Colonic mucosa (tissue), 4 donors: ENCODE results near the gene RAD21L1. TPM values are rescaled to one million over a fixed set of nuclear protein-coding genes. Genes with fewer than 3 reads are reported as not detected.
"Not testable (repeated sequence)": the region's sequence is repeated elsewhere in the genome, so short reads cannot be mapped to it uniquely, and the experiment has no call there.

Experiments used
- DNase-seq: peaks from one replicate; pipeline ENCODE4 v3.0.0-alpha.2; 2020
- H3K27ac ChIP-seq: fragments of 200-600 bp; one replicate; pipeline ENCODE4 v1.8.0; 2021
- H3K27me3 ChIP-seq: fragments of 200-600 bp; one replicate; pipeline ENCODE4 v1.8.0; 2021
- H3K36me3 ChIP-seq: fragments of 200-600 bp; one replicate; pipeline ENCODE4 v1.8.0; 2021
- H3K4me1 ChIP-seq: fragments of 200-600 bp; one replicate; pipeline ENCODE4 v1.8.0; 2021; ENCODE audit warnings: mild to moderate bottlenecking
- H3K4me3 ChIP-seq: fragments of 200-600 bp; one replicate; pipeline ENCODE4 v1.8.0; 2021
- H3K9ac ChIP-seq, 2 donors: one replicate each; pipeline ENCODE4 v1.7.0; 2013; ENCODE audit warnings: control low read depth in 2 of 2, low read depth in 2 of 2, low read length in 2 of 2
- H3K9me3 ChIP-seq: fragments of 200-600 bp; one replicate; pipeline ENCODE4 v1.8.0; 2021
- intact Hi-C: fragments of 100-400 bp; cut with DNase I; formaldehyde crosslinking; loops from one replicate; pipeline ENCODE4 v1.14.1; 2022
- total RNA-seq, 2 donors: library from RNA; stranded (reverse); fragmentation: NEBNext Ultra II Directional in 1 of 2; extraction: Animal tissue kit (Norgen Biotek cat#: 25700) in 1 of 2; gene quantifications; one replicate each; pipeline ENCODE4 v1.2.1, GENCODE V29; 2021
- TF ChIP-seq, protein P1 (sequence below): fragments of 200-600 bp; IDR thresholded peaks from one replicate; pipeline ENCODE4 v1.8.0; 2022; ENCODE audit warnings: antibody characterized with exemption, mild to moderate bottlenecking
- donor health status: healthy.
- donor health status: DM: no; HTN: no; CAD: no.
- donor health status: DM: no; HTN: no; CAD: no.

The RAD21L1 gene
- total RNA-seq, 2 donors from 2014 or later, result not detected

DNA sequence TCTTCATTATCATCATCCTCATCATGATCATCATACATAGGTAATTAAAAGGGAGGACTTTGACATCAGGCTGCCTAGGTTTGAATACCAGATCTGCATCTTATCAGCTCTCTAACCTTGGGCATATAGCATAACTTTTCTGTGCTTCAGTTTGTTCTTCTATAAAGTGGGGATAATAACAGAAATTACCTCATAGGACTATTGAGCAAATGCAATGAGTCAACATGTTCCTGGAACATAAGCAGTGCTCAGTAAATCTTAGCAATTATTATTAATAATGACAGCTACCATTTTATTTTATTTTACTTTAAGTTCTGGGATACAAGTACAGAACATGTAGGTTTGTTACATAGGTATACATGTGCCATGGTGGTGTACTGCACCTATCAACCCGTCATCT, 15.3 kb upstream of the RAD21L1 start:
- no peaks in the 10 kb centered on the region for H3K36me3 ChIP-seq
- no peak overlapping the region for H3K27ac ChIP-seq
- intact Hi-C loops, result loop anchor here (5.0 kb wide), 1 partner anchor 393 kb away; no protein-coding TSS in a partner anchor
- H3K4me3 ChIP-seq, result no peak overlapping the region
- H3K9ac ChIP-seq, result no peak overlapping the region
- no peaks in the 10 kb centered on the region for H3K27me3 ChIP-seq
- H3K4me1 ChIP-seq, result no peaks in the 10 kb centered on the region
- DNase-seq, result no peak
- TF ChIP-seq, protein P1, sequence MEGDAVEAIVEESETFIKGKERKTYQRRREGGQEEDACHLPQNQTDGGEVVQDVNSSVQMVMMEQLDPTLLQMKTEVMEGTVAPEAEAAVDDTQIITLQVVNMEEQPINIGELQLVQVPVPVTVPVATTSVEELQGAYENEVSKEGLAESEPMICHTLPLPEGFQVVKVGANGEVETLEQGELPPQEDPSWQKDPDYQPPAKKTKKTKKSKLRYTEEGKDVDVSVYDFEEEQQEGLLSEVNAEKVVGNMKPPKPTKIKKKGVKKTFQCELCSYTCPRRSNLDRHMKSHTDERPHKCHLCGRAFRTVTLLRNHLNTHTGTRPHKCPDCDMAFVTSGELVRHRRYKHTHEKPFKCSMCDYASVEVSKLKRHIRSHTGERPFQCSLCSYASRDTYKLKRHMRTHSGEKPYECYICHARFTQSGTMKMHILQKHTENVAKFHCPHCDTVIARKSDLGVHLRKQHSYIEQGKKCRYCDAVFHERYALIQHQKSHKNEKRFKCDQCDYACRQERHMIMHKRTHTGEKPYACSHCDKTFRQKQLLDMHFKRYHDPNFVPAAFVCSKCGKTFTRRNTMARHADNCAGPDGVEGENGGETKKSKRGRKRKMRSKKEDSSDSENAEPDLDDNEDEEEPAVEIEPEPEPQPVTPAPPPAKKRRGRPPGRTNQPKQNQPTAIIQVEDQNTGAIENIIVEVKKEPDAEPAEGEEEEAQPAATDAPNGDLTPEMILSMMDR, result no peak
- no peaks in the 10 kb centered on the region for H3K9me3 ChIP-seq

DNA sequence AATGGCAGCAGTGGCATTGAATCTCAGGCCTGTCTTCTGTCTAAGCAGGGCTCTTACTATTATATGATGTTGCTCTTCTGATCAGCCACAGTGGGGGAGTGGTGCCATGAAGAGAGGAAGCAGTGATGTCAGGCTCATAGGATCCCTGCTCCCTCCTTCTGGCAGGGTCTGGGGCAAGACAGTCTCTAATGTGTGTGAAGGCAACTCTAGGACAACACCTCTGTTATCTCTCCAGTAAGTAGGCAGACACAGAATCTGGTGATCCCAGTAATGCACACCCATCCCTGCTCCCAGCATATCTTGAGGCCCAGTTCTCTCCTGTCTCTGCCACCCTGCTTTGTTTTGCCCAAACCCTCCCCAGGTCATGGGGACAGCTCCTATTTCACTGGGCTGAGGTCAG, 13.8 kb upstream of the RAD21L1 start:
- Histone ChIP-seq H3K36me3 (no peaks in the 10 kb centered on the region), H3K4me1 (no peaks in the 10 kb centered on the region), H3K9me3 (no peaks in the 10 kb centered on the region), H3K4me3 (no peak overlapping the region), H3K27ac (no peak overlapping the region), H3K27me3 (no peaks in the 10 kb centered on the region), H3K9ac (no peak overlapping the region)
- TF ChIP-seq, protein P1, result no peak
- intact Hi-C loops, result loop anchor here (5.0 kb wide), 1 partner anchor 395 kb away; no protein-coding TSS in a partner anchor
- DNase-seq, result no peak

DNA sequence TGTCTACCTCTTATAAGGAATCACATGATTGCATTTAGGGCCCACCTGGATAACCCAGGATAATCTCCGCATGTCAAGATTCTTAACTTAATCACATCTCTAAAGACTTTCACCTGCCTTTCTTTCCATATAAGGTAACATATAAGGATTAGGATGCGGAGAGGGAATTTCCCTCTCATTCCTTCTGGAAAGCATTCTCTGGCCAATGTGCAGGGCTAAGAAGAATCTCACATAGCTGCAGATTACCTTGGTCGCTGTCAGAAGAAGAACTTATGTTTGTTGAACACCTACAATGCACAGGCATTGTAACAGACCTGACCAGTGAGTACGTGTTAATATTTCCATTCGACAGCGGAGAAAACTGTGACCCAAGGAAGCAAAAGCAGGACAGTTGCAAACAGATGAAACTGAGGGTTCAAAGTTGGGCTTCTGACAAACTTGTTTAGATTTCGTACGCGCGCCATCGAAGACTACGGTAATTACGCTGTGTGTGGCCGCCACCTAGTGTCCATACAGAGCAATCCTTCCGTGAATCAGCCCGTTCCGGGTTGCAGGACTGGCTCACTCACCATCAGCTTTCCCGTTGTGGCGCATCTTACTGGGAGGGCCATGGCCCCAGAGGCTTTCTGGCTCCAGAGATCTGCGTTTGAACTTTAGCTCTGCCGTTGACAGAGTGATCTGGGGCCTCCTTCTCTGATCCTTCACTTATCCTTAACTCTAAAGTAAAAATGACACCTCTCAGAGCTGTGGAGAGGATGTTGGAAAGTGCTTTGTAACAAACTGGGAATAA, 13.0 kb upstream of the RAD21L1 start:
- H3K9me3 ChIP-seq, result no peaks in the 10 kb centered on the region
- no peaks in the 10 kb centered on the region for H3K36me3 ChIP-seq
- intact Hi-C loops, result loop anchor here (5.0 kb wide), 1 partner anchor 396 kb away; no protein-coding TSS in a partner anchor
- H3K4me3 ChIP-seq, result no peak overlapping the region
- TF ChIP-seq, protein P1, result peak; percentile 79
- H3K9ac ChIP-seq, result no peak overlapping the region
- peak; percentile 71 for DNase-seq
- H3K27me3 ChIP-seq, result no peaks in the 10 kb centered on the region
- no peaks in the 10 kb centered on the region for H3K4me1 ChIP-seq
- no peak overlapping the region for H3K27ac ChIP-seq

DNA sequence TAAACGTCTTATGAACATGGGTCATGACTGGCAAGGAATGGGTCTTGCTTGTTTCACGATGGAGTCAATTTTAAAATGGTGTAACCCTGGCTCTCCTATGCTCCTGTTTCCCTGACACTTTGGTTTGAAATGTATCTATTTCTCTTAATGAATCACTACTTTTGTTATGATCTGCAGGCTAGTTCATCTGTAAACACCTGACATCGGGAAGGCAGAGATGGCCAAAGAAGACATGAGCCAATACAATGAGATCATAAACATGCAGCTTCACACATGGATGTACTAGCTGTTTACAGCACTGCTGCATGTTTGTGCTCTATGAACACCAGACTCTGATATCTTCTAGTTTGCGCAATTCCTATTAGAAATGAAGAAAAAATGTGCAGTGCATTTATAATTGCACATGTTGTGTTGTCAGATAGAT, 11.0 kb upstream of the RAD21L1 start:
- Histone ChIP-seq H3K27me3 (no peaks in the 10 kb centered on the region), H3K36me3 (no peaks in the 10 kb centered on the region), H3K4me3 (no peak overlapping the region), H3K9me3 (no peaks in the 10 kb centered on the region), H3K27ac (no peak overlapping the region), H3K4me1 (no peaks in the 10 kb centered on the region), H3K9ac (no peak overlapping the region)
- TF ChIP-seq, protein P1, result no peak
- no peak for DNase-seq
- intact Hi-C loops, result loop anchor here (5.0 kb wide), 1 partner anchor 398 kb away; no protein-coding TSS in a partner anchor

DNA sequence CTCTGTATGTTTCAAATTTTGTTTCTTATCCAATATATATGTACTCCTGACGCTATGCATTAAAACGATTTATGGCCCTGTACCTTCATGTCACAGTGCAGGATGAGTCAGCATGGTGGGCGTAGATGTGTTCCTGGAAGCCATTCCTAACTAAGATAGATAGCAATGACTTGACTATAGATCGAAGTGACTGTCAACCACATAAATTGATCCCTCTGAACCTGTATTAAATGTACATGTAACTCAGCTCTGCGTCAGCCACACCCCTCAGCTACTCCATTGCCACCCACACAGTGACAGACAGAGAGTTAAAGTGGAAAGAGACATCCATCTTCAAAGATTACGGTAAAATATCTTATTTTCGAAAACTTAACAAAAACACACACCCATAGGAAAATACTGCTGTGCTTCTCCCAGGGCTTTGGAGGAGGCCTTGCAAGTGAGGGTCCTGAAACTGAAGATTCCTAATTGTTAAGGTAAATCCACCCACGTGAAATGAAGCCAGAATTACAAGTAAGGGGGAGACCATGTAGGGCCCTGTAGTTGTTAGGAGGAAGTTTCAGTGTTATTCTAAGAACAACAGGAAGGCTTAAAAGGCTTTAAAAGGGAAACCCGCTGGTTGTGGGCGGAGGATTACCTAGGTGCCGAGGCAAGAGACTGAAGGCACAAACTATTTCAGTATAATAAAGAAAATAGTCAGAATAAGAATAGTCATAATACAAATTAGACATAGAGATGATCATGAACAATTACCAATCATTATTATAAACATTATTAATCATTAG, 10.3 kb upstream of the RAD21L1 start:
- Histone ChIP-seq H3K27ac (no peak overlapping the region), H3K36me3 (no peaks in the 10 kb centered on the region), H3K4me3 (no peak overlapping the region), H3K4me1 (no peaks in the 10 kb centered on the region), H3K9me3 (no peaks in the 10 kb centered on the region), H3K27me3 (no peaks in the 10 kb centered on the region), H3K9ac (no peak overlapping the region)
- no peak for DNase-seq
- TF ChIP-seq, protein P1, result no peak
- intact Hi-C loops, result no loop called here

DNA sequence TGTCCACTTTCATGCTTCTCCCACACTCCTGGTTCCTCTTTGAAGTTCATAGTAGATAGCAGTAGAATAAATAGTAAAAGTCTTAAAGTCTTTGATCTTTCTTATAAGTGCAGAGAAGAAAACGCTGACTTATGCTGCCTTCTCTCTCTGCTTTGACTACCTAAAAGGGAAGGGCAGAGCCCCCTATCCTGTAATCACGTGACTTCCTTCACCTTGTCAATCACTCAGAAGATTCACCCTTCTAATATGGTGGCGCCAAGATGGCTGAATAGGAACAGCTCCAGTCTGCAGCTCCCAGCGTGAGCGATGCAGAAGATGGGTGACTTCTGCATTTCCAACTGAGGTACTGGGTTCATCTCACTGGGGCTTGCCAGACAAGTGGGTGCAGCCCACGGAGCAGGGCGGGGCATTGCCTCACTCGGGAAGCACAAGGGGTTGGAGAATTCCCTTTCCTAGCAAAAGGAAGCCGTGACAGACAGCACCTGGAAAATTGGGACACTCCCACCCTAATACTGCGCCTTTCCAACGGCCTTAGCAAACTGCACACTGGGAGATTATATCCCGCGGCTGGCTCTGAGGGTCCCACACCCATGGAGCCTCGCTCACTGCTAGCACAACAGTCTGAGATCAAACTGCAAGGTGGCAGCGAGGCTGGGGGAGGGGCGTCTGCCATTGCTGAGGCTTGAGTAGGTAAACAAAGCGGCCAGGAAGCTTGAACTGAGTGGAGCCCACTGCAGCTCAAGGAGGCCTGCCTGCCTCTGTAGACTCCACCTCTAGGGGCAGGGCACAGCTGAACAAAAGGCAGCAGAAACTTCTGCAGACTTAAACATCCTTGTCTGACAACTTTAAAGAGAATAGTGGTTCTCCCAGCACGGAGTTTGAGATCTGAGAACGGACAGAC, 9.1 kb upstream of the RAD21L1 start:
- H3K9ac ChIP-seq, H3K4me1 ChIP-seq, intact Hi-C loops, DNase-seq, H3K27me3 ChIP-seq, H3K9me3 ChIP-seq, H3K27ac ChIP-seq, H3K36me3 ChIP-seq, H3K4me3 ChIP-seq: not testable (repeated sequence)

DNA sequence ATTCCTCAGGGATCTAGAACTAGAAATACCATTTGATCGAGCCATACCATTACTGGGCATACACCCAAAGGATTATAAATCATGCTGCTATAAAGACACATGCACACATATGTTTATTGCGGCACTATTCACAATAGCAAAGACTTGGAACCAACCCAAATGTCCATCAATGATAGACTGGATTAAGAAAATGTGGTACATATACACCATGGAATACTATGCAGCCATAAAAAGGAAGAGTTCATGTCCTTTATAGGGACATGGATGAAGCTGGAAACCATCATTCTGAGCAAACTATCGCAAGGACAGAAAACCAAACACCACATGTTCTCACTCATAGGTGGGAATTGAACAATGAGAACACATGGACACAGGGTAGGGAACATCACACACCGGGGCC, 3.1 kb upstream of the RAD21L1 start:
- H3K36me3 ChIP-seq, intact Hi-C loops, DNase-seq, H3K4me1 ChIP-seq, H3K27ac ChIP-seq, H3K9ac ChIP-seq, H3K9me3 ChIP-seq, H3K4me3 ChIP-seq: not testable (repeated sequence)
- peaks cover 10% of the 10 kb centered on the region for H3K27me3 ChIP-seq
